LoVo (cell line): Measurements from ENCODE around the gene BCAS3.

Source experiments
- DNase-seq: peaks from one replicate; pipeline ENCODE4 v3.0.0-alpha.2; 2016; ENCODE audit warnings: low spot score

BCAS3 gene

DNA sequence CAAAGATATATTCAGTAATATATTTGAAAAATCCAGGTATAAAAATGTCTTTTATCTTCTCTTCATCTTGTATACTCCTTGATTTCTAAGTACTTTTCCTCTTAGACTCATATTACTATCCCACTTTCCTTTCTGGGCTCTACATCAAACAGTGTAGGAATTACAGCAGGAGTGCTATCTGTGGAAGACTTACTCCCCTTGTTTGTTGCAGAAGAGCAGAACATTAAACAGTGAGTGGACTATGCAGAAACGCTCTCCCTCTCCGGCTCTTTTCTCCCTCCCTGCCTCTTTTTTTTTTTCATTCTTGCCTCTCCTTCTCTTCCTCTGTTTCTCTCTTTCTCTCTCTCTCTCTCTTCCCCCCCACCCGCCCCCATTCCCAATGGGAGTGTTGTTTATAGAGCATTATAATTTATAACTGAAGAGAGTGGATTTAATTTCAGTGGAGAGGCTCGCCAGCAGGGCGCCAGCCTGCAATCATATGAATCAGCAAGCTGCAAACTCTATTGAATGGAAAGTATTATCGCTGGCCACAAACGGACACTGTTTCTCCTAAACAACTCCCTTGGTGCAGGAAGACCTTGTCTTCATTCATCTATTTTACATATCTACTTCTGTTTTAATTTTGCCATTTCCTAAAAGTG is 479.7 kb downstream of the BCAS3 start:
- DNase-seq, result peak; percentile 17

DNA sequence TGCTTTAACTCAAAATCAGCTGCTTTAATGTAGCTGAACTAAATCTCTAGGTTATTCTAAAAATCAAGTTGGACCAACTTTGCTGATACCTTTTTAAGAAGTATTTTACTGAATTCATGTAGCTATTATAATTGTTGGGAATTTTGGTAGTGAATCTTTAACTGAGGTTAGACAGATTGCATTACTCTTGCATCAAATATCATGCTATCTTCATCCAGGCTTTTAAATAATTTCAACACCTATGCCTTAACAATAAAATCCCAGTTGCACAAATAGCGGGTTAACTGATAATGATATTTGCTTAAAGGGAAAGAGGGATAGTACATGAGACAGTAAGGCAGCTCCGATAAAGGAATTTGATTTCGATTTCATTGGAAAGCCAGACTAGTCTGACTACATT is 480.7 kb downstream of the BCAS3 start:
- no peak for DNase-seq

DNA sequence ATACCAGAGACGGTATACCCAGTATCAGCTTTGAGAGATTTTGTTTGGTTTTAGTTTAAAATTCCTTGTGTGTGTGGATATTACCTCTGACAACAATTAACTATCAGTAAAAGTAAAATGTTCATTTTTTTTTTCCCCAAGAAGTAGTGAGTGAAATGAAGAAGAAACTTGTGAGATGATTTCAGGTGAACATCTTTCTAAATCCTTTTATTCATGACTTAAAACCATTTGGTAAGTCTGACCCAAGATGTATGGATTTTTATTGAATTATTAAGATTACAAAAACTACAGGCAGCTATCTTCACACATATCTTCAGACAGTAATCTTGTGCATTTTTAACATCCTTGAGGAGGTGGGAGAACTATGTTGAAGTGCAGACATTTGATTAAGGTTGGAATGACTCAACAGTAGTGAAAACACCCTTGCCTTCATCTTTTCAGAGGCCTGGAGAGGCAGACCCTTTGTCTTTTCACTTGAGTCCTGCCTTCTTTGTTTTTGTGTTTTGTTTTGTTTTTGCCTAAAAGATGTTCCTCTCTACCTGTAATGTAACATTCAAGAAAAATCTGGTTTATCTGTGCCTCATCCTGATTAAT is 481.7 kb downstream of the BCAS3 start:
- DNase-seq, result no peak

DNA sequence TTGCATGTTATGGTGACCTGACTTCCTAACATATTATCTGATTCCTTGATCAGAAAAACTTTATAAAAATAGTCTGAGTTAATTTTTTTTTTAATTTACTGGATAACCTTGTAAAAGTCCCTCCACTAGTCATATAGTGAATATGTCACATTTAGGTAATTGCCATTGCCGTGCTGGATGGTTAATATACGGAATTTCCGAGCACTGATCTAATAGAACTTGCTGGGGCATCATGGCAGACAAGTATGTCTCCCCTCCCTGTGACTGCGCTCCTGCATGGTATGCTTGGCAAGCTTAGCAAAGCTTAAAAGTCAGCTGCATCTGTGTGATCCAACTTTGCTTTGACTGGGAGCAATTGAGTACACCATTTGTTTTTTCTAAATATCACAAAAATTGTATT is 482.6 kb downstream of the BCAS3 start:
- no peak for DNase-seq

DNA sequence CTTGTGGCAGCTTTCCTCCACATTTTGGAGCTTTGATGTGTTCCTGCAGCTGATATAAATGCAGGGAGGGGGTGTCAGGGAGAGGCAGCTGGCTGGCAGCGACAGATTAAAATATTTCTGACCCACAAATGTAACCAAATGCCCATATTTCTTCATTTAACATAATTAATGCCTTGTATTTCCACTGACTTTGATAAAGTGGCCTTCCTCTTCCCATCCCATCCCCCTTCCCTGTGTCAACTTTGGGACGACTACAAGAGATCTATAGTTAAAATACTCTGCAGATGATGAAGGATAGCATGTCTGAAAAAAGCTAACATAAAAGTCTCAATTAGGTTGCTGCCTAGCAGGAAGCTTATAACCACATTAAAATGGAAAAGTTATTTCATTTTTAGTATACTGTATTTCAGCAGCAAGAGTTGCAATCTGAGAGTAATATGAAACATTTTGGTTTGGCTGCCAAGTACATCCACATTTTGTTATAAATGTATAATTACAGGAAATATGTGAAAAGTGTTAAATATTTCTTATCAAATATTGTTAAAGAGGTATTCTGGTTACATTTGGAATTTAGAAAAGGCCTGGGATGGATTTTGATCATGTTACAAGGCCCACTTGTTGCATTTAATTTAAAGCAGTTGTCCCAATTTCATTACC is 483.3 kb downstream of the BCAS3 start:
- DNase-seq, result no peak

DNA sequence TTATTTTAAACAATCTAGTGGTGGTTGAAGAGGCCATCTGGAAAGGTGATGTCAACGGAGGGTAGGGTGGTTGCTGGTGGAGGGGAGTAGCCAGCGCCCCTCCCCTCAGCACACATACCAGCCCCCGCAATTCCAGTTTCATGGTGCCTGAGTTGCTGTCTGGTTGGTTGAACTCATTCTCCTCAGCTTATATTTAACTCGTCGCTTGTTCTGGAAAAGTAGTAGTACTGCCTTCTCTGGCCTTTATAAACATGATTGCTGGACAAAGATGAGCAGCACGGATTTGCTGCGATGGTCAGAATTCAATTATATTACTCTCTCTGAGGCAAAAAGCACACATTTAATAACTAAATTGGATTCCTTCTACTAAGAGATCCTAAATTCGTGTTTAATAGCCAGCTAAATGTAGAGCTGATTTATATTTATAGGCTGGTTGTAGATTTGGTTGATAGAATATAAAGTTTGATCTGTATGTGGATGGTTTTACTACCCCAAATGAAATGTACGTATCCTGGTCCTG is 484.0 kb downstream of the BCAS3 start:
- DNase-seq, result no peak

DNA sequence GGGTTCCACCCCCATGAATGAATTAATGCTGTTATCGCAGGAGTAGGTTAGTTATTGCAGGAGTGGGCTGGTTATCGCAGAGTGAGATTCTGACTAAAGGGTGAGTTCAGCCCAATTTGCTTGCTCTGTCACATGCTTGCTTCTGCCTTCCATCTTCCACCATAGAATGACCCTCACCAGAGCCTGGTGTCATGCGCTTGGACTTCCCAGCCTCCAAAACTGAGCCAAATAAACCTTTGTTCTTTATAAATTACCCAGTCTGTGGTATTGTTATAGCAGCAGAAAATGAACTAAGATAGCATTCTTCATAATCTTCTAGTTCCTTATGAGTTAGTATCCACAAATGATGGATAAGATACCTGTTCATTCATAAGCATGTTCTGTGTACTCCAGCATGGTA is 486.9 kb downstream of the BCAS3 start:
- no peak for DNase-seq

DNA sequence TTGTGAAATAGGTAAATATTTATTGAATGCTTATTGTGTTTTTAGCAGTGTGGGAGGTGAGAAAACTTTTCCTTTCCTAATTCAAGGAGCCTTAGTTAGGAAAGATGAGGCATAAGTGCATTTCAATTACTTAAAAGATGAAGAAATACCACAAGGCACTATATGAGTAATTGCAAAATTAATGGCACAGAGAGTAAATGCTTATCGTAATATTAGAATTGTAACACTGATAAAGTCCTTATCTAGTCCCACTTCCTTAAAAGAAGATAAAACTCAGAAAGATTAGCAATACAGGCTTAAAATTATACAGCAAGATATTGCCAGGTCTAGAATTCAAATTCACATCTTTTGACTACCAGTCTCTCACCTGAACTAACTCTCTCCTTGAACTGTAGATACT is 489.4 kb downstream of the BCAS3 start:
- DNase-seq, result no peak

DNA sequence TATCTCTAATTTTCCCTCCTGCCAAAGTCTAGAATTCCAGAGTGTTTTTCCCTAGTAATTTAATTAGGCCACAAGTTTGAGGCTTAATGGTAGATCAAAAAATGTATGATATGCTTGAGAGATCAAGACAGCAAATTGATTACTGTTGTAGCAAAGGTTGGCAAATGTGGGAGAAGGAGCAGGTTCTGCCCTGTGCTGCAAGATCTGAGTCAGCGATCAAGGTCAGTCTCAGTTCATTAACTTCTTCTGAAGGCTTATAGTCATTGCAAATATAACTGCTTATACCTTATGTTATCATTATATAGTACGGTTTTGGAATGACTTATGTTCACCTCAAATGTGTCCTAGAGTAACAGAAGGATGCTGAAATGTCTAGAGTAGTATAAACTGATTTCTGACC is 490.9 kb downstream of the BCAS3 start:
- no peak for DNase-seq

DNA sequence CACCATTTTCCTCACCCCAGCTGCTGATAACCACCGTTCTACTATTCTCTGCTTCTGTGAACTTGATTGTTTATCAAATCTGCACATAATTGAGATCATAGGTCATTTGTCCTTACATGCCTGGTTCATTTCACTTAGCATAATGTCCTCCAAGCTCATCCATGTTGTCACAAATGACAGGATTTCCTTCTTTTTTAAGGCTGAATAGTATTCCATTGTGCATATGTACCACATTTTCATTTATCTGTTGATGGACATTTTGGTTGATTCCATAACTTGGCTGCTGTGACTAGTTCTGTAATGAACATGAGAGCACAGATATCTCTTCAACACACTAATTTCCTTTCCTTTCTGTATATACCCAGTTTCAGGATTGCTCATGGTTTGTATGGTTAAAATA is 496.7 kb downstream of the BCAS3 start:
- DNase-seq, result no peak

DNA sequence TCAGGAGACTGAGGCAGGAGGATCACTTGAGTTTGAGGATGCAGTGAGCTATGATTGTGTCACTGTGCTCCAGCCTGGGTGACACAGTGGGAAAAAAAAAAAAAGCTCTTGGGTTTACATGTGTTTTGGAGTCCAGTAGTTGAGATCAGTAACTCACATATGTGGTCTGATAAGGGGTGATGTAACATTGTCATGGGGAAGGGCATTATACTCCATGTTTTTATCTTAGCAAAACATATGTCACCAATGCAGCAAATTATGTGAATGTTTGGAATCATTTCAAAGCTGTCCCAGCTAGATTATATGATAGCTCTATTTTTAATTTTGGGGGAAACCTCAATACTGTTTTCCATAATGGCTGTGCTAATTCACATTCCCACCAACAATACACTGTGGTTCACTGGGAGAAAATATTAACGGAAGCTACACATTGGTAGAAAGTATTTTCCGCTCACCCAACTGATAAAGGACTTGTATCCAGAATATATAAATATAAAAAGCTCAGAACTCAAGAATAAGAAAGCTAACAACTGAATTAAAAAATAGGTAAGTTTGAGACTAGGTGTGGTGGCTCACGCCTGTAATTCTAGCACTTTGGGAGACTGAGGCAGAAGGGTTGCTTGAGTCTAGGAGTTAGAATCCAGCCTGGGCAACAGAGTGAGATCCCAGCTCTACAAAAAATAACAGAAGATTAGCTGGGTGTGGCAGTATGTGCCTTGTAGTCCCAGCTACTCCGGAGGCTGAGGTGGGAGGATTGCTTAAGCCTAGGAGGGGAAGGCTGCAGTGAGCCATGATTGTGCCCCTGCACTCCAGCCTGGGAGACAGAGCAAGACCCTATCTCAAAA is 497.9 kb downstream of the BCAS3 start:
- DNase-seq, result no peak

DNA sequence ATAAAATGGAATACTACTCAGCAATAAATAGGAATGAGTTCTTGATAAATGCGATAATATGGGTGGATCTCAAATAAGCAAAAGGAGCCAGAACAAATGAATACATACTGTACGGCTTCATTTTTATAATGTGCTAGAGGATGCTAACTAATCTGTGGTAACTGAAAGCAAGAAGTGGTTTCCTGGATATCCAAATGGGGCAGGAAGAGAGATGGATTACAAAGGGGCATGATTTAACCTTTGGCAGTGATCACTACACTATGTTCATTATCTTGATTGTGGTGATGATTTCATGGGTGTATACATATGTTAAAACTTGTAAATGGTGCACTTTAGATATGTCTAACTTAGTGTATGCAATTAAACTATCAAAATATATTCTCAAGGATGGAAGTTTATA is 499.7 kb downstream of the BCAS3 start:
- DNase-seq, result no peak

DNA sequence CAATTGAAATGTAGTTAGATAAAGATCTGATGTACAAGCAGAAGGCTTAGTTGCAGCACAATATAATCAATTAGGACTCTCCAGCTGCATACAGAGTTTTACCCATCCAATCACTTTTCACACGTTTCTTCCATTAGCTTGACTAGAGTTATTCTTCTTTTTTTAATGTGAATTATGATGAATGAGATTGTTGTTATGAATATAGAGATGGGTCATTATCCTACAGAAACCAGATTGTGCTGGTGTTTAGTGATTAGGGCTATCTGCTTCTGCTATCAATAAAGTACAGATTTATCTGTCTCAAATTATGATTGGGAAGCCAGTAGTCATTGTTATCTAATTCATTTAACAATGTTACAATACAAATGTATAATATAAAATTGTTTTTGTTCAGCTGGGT is 500.6 kb downstream of the BCAS3 start:
- no peak for DNase-seq

DNA sequence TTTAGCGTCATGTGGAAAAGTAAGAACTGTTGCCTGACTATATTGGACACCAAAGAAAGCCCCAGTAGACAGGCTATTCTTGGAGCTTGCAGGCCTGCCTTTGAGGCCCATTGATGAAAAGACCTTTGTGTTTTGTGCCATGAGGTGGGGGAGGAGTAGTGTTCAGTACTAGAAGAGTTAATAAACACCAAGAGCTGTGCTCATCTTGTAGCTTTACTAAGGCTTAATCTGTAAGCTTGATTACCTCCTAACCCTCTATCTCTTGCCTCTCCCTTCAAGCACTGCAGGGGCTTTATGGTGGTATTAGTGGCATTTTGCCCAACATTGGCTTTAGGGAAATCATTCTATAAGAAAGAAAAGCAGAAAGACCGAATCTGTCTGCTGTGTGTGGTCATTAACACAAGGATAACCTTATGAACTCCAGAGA is 501.7 kb downstream of the BCAS3 start:
- DNase-seq, result no peak

DNA sequence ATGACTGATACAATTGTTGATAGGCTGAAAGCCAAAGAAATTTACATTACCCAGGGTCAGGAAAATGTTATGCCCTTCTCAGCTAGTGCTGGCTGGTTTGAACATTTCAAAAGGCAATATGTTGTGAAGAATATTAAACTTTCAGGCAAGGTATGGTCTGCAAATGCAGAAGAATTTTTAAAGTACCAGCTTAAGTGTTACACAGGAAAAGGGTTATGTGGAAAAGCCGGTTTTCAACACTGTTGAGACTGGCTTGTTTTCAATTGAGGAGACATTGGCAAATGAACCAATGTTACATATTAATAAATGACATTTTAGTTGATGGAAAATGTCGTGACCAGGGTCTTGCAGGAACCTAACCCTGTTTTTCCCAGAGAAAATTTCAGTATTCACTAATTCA is 506.1 kb downstream of the BCAS3 start:
- no peak for DNase-seq

DNA sequence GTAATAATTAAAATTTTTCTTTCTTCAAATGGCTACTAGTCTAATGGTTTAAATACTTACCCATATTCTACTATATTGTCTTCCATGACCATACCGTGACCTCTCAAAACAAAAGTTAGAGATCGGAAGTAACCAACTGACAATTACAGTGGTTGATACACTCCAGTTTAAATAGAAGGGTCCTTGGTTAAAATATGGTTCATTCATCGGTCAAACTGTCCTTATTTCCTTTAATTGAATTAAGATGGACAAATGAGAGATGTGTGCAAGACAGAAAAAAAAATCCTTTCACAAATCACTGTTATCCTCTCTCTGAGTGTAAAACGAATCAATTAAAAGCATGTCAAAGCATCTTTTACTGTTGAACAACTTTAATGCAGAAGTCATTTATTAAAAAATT is 507.7 kb downstream of the BCAS3 start:
- no peak for DNase-seq

DNA sequence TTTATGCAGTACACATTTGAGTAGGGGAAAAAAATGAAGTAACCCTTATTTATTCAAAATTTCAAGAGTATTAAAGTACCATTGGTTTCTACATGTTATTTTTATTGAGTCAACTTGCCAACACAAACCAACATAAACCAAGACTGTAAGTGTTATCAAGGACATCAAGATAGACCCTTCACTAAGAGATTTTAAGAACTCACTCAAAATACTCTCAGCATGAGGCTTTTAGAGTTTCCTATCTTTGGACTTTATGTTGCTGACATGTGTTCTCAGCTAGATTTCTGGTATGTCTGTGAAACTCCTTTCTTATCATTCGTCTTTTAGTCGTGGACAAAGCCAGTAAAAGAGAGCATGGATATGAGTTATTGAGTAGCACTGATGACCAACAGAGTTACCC is 509.4 kb downstream of the BCAS3 start:
- DNase-seq, result no peak

DNA sequence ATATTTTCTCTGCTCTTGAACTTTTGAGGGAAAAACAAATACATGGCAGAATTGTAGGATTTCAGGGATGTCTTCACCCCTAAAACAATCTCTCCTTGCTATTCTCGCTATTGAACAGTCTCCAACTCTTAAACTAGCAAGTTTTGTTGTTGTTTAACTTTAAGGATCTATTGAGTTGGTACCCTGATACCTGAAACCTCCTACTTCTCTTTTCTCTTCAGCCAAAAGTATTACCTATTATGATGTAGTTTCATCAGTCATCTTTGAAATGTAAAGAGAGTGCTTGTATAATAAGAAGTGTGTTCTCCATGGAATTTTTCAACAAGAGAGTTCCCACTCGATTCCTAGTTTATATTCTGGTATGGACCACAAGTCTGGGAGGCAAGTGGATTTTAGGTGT is 510.4 kb downstream of the BCAS3 start:
- DNase-seq, result no peak

DNA sequence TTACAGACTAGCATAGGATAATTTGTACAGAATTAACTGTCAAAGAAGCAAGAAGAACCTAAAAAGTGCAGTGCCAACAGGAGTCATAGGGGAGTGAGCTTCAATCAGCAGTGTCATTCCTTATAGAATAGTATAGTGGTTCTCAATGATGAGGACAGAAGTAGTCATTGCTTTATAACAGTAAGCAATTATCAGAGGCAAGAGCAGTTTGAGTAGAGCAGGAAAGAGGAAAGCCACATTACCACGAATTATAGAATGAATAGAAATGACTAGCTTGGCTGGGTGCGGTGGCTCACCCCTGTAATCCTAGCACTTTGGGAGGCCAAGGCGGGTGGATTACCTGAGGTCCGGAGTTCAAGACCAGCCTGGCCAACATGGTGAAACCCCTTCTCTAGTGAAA is 512.3 kb downstream of the BCAS3 start:
- DNase-seq, result no peak

DNA sequence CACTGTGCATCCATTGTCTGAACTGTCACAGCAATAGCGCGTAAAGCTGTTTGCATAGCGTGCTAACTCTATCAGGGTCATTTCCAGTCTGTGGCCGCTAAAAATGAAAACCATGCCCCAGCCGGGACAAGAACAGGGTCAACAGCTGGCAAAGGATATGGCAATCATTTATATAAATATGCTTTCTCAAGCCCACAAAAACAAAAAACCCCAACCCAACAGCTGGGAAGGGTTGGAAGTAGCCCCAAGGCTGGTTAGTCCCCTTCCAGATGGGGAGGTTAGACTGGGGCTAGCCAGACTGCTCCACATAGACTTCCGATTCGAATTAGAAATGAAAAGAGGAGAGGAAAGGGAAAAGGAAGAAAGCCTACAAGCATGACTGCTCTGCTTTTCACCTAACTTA is 518.7 kb downstream of the BCAS3 start:
- no peak for DNase-seq

DNA sequence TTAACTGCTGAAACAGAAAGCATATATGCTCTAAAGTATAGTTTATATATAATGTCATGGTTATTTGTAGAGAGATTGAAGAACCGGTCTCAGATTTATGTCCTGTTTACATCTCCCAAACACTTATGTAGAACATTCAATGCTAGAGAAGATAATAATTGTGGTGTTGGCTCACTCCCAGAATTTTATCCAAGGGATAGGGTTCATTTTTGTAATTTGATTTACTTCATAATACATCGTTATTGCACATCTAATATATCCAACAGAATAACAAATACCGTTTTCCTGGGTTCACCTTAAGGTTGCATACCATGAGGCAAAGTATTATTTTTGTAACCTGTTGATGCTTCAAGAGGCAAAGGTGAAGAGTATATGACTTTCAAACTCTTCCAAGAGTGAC is 519.1 kb downstream of the BCAS3 start:
- DNase-seq, result no peak

DNA sequence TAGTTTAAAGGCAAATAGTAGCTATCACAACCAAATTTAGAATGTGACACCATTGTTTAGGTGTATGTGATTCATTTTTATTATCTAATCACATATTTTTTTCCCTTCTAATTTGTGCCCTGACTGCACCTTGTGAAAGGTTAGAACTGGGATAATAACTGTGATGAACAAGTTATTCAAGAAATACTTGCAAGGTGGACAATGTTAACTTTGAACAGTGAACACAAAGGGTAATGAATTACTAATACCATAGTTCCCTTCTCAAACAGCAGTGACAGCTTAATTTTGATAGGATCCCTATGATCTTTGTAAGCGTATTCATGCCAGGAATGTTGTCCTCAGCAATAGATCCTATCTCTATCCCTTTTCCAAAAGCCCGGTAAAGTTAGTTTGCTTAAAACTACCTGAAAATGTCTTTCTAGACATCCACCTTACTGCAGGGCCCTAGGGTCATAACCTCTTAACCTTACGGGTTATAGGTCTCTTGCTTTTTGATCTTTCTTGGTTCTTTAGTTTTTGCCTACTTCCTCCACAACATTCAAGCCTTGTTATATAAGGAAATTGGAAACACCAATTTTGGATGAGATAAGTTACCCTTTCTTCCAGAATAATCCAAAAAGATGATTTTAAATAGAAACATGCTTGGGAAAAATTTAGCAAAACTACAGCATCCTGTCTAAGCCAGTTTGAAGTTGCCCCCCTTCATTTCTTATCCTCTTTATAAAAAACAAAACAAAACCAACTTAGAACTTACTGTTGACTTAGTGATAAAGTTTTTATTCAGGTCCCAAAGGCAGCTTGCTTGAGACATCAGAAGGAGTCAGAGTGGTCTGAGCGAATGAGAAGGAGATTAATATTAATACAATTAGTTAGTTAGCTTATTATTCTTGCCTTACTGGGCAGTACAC is 522.0 kb downstream of the BCAS3 start:
- no peak for DNase-seq
